Measurements from ENCODE around the gene RELT.

Gene RELT

DNA sequence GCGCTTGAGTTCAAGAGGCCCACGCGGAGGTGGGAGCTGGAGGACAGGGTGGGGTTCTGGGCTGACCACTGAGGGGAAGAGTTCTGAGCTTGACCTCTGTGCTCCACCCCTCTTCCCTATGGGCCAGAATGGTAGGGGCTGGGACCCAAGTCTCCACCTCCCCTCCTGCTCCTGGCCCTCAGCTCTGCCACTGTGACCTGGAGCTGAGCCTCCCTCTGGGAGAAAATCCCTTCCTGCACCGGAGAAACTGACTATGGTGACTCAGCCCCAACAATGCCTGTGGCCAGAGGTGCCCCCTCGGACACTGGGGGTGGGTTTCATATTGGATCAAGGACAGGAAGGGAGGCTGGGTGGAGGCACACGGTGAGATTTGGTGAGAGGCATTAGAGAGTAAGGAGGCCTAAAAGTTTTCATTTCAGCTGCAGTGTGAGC lies 23.0 kb downstream of the RELT start:
- no peak for TF ChIP-seq JUND (IDR thresholded peaks at IDR 0.05; ENCODE audit: low read depth)
- DNase-seq (ENCODE audit: low read depth in 1 of 2, low spot score in 1 of 2) = no peak
- in situ Hi-C loops (cut with HindIII; ENCODE audit: low pct_unique_long_range_greater_than_20kb, low sequenced_read_pairs) = no loop called here

DNA sequence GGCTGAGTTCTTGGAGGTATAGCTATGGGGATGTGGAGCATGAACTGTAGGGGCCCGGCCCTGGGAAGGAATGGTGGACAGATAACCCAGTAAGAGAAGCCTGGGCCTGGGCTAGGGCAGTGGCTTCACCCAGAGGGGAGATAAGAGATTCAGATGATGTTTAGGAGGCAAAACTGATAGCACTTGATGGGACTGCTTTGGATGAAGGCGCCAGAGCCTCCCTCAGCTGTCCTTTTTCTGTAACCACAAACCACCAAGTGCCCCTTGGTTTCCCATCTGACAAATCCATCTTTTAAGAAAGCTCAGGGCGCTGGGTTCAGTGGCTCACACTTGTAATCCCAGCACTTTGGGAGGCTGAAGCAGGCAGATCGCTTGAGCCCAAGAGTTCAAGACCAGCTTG lies 23.4 kb downstream of the RELT start:
- DNase-seq (ENCODE audit: low read depth in 1 of 2, low spot score in 1 of 2) = no peak
- in situ Hi-C loops (cut with HindIII; ENCODE audit: low pct_unique_long_range_greater_than_20kb, low sequenced_read_pairs) = no loop called here
- TF ChIP-seq JUND (IDR thresholded peaks at IDR 0.05; ENCODE audit: low read depth) = no peak

DNA sequence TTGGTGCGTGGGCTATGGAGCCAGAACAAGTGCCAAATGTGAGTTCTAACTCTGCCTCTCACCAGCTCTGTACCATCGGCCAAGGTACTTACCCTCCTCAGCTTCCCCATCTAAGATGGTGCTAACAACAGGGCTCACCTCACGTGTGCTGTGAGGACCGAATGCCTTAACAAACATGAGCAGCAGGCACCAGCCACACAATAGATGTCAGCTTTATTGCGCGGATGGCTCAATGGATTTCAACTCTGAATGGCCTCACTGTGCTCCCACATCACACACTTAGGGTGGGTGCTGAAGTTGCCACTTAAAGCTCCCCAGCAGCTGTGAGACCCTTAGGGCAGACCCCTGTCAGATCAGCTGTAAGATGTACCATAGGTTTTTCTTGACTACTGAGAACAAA lies 24.1 kb downstream of the RELT start:
- no peak for TF ChIP-seq JUND (IDR thresholded peaks at IDR 0.05; ENCODE audit: low read depth)
- in situ Hi-C loops (cut with HindIII; ENCODE audit: low pct_unique_long_range_greater_than_20kb, low sequenced_read_pairs) = no loop called here
- DNase-seq (ENCODE audit: low read depth in 1 of 2, low spot score in 1 of 2) = no peak

DNA sequence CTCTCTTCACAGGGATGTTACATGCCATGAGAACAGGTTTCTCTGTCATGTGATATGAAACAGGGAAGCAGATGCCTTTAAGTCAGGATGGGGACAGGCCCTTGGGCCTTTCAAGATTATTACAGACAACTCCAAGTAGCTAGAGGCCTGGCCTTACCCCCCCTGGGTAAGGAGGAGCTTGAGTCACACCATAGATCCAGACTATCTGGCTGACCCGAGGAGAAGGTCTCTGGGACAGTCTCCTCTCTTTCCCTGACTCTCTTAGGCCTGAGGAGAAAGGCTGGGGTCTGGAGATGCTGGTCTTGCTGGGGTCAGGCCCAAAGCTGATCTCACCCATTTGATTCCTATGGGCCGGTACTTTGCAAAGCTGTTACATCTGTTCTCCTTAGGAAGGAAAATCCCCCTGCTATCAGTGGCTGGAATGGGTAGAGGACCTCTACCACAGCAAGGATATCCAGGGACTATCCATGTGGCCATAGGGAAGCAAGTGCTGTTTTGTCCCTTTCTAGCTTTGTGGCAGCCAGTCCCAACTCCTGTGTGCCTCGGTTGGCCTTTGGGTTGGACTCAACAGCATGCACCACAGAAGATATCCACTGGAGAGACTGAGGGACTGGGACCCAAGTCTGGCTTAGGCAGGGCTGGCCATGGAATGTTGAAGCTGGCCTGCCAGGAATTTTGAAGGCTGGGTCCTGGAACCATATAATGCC lies 25.2 kb downstream of the RELT start:
- no peak for DNase-seq (ENCODE audit: low read depth in 1 of 2, low spot score in 1 of 2)
- in situ Hi-C loops (cut with HindIII; ENCODE audit: low pct_unique_long_range_greater_than_20kb, low sequenced_read_pairs) = no loop called here

DNA sequence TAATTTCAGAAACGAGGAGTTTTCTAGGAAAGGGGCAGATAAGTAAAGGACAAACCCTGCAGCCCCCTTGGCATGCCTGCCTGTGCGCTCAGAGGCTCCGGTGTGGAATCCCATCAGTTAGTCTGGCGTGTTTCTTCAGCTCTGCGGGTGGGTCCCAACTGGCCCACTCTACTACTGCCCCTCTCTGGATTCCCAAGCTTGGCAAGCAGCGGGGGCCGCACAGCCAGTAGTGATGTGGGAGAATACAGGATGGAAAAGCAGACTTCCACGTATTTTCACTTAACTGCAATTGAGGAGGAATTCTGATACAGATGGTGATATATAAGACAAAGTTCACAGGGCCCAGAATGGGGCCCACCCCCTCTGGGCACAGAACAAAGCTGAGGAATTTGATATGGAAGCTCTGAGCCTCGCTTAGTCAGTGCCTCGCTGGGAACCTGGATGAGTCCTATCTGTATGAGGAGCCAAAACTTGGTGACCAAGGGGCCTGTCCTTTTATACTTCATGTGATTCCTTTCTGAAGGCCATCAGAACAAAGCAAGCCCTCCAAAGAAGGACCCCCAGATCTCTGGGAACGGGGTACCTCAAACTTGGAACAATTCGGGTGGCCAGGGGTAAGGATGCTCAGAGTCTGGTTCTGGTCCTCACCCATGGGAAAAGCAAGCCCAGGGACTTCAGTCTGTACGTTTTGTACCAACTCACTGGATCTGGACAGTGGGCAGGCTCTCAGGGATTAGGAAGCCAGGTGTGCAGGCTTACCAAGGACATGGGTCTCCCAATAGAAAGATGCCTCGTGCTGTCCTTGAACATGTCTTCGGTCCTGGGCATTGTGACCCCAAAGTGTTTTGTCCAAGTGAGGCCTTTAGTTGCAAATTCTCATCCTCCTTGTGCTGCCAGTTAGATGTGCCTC lies 26.0 kb downstream of the RELT start:
- DNase-seq (ENCODE audit: low read depth in 1 of 2, low spot score in 1 of 2) = no peak
- TF ChIP-seq JUND (IDR thresholded peaks at IDR 0.05; ENCODE audit: low read depth) = no peak
- in situ Hi-C loops (cut with HindIII; ENCODE audit: low pct_unique_long_range_greater_than_20kb, low sequenced_read_pairs) = no loop called here

More for the DNA sequence above, 25.2 kb downstream of the RELT start:
- TF ChIP-seq JUND (IDR thresholded peaks at IDR 0.05; ENCODE audit: low read depth) = no peak

DNA sequence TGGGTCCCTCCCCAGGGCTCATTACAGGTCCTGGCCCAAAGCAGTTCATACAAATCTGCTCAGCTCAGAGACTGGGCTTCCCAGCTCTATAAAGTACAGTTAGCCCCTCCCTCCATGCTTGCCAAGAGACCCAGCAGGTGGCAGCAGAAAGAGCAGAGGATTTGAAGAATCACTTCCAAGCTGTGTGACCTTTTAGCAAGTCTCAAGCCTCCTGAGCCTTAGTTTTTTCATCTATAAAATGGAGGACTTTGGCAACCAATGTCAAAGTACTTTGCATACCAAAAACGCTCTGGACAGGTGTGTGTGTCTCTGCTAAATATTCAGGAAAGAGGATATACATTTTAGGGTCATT lies 26.6 kb downstream of the RELT start:
- in situ Hi-C loops (cut with HindIII; ENCODE audit: low pct_unique_long_range_greater_than_20kb, low sequenced_read_pairs) = no loop called here
- DNase-seq (ENCODE audit: low read depth in 1 of 2, low spot score in 1 of 2) = peak in 1 of 2 experiments; percentile 53
- no peak for TF ChIP-seq JUND (IDR thresholded peaks at IDR 0.05; ENCODE audit: low read depth)

DNA sequence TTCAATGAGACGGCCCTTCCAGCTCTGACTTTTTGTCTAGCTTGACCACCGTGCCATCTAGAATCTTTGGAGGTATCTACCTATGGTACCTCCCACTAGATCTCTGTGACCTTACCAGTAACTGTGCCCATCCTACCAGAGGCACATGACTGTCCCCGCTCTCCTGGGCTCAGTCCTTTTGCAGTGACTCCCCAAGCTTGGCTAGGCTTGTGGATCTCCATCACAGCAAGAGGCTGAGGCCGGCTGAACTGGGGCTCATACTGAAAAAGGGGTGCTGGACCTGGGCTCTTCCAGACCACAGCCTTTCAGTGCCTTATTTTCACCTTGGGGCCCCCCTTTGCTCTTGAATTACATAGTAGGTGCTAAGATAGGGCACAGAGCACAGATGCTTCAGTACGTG lies 27.3 kb downstream of the RELT start:
- in situ Hi-C loops (cut with HindIII; ENCODE audit: low pct_unique_long_range_greater_than_20kb, low sequenced_read_pairs) = no loop called here
- no peak for TF ChIP-seq JUND (IDR thresholded peaks at IDR 0.05; ENCODE audit: low read depth)
- no peak for DNase-seq (ENCODE audit: low read depth in 1 of 2, low spot score in 1 of 2)

DNA sequence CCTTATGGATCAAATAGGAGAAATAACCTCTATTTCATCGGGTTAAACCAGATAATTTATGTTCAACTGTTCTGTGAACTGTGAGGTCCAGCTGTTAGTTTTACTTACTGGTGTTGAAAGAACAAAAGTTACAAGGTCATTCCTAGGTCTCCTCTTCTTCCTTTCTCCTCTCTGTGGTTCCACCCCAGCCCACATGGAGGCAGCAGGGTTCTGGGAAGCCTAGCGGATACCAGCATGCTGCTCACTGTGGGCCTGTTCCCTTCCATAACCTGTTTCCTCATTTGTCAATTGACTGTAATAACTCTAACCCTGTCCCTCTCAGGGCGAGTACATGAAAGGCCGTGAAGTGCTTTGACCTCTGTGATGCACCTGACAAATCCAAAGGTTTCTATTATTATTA lies 27.8 kb downstream of the RELT start:
- TF ChIP-seq JUND (IDR thresholded peaks at IDR 0.05; ENCODE audit: low read depth) = no peak
- DNase-seq (ENCODE audit: low read depth in 1 of 2, low spot score in 1 of 2) = peak; percentile 79 to 82
- in situ Hi-C loops (cut with HindIII; ENCODE audit: low pct_unique_long_range_greater_than_20kb, low sequenced_read_pairs) = no loop called here

DNA sequence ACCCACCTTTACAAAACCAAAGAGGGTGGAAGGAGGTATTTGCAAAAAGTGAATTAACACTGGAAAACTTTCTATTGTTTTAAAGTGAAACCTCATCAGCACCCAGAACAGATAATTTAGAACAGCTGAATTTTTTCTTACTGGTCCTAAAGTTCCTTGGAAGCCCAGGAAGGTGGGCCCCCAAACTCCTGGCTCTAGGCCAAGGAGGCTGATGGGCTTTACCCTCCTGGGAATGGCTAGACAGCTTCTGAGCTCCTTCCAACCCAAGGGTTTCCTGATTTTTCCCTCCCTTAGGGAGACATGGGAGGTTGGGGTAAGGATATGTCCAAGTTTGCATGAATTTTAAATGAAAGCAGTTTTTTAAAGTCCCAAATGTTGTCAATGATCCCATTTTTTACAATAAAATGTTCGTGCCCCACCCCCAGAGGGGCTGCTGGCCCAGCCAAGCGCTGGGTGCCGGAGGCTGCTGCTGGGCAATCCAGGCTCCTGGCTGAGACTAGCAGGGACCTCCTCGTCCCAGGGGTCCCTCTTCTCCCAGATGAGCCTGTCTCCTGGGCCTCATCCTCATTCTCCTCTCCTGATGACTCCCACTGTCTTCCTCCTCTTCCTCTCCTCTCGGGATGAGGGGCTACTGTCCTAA lies 28.4 kb downstream of the RELT start:
- TF ChIP-seq JUND (IDR thresholded peaks at IDR 0.05; ENCODE audit: low read depth) = no peak
- in situ Hi-C loops (cut with HindIII; ENCODE audit: low pct_unique_long_range_greater_than_20kb, low sequenced_read_pairs) = no loop called here
- no peak for DNase-seq (ENCODE audit: low read depth in 1 of 2, low spot score in 1 of 2)

DNA sequence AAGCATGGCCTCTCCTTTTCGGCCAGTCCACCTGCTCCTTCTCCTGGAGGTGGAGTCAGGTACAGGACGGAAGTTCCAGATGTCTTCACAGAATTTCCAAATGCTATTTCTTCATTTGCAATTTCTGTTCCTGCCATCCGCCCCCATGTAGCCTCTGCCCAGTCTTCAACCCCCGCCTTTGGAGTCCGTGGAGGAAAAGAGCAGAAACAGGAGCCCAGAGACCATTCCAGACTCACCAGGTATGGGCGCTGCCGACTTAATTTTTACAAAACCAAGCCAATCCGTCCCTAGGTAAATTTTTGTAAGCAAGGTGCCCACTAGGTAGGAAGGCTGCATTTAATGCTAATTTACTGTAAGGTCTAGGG lies 28.9 kb downstream of the RELT start:
- no peak for TF ChIP-seq JUND (IDR thresholded peaks at IDR 0.05; ENCODE audit: low read depth)
- in situ Hi-C loops (cut with HindIII; ENCODE audit: low pct_unique_long_range_greater_than_20kb, low sequenced_read_pairs) = no loop called here
- DNase-seq (ENCODE audit: low read depth in 1 of 2, low spot score in 1 of 2) = no peak

DNA sequence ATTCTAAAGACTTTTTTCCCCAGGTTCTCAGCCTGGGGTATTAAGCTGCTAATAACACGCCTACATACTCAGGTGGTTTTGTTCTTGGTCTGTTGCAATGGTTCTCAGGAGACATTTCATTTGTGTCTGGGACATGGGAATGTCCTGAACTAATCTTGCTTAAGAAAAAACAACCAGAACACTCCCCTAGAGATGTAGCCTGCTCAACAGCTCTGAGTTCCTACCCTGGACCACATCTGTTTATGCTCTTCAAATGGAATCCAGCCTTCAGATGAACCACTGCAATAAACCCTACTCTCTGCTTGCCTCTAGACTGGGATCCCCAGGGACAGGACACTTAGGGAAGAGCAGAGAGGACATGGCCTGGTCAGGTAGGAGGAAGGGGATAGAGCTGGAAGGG lies 29.9 kb downstream of the RELT start:
- in situ Hi-C loops (cut with HindIII; ENCODE audit: low pct_unique_long_range_greater_than_20kb, low sequenced_read_pairs) = no loop called here
- no peak for TF ChIP-seq JUND (IDR thresholded peaks at IDR 0.05; ENCODE audit: low read depth)
- DNase-seq (ENCODE audit: low read depth in 1 of 2, low spot score in 1 of 2) = no peak

DNA sequence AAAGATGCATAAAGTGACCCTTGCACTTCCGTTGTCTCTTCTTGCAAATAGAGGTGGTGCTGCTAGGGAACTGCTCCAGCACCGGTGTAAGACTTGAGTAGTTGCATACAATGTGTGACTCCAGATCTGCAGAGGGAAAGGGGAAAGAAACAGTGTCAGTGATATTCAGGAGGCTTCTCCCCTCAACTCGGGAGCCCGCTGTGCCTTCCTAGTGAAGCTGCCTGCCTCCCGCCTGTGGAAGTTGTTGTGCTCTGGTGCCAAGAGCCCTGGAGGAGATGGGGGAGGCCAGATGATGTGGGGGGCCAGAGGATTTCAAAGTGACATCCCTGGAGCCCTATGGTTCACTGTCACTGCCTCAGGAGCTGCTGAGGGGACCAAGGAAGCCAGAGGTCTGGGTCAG lies 30.4 kb downstream of the RELT start:
- no peak for DNase-seq (ENCODE audit: low read depth in 1 of 2, low spot score in 1 of 2)
- in situ Hi-C loops (cut with HindIII; ENCODE audit: low pct_unique_long_range_greater_than_20kb, low sequenced_read_pairs) = no loop called here
- no peak for TF ChIP-seq JUND (IDR thresholded peaks at IDR 0.05; ENCODE audit: low read depth)

DNA sequence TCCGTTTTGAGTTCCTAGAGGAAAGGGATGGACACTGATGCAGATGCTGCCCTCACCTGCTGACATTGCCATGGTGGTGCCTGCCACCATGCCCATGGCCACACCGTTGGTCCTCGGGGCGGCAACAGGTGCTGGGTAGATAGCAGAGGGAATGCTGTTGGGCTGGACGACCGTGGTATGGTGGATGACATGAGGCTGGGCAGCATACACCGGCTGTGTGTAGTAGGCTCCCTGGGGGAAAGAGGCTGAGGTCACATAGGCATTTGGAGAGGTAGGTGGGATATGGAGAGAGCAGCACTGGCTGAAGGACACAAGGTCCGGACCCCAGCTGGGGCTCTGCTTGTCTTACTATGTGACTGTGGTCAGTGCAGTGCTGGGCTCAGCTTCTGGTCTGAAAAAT lies 33.2 kb downstream of the RELT start:
- no peak for TF ChIP-seq JUND (IDR thresholded peaks at IDR 0.05; ENCODE audit: low read depth)
- in situ Hi-C loops (cut with HindIII; ENCODE audit: low pct_unique_long_range_greater_than_20kb, low sequenced_read_pairs) = no loop called here
- no peak for DNase-seq (ENCODE audit: low read depth in 1 of 2, low spot score in 1 of 2)
